HG02571 (cell line): ENCODE measurements around the gene ORC4.
A peak's percentile ranks its signal among the peaks of the same experiment; 100 is the strongest.
"Not testable (repeated sequence)": the region's sequence is repeated elsewhere in the genome, so short reads cannot be mapped to it uniquely, and the experiment has no call there.

ENCODE experiments used
- ATAC-seq: cut with Tn5 transposase; IDR thresholded peaks from one replicate; pipeline ENCODE4 v1.9.1; 2021; ENCODE audit warnings: mild to moderate bottlenecking, moderate library complexity; ENCODE audit not compliant: unreplicated experiment

ORC4 gene

DNA sequence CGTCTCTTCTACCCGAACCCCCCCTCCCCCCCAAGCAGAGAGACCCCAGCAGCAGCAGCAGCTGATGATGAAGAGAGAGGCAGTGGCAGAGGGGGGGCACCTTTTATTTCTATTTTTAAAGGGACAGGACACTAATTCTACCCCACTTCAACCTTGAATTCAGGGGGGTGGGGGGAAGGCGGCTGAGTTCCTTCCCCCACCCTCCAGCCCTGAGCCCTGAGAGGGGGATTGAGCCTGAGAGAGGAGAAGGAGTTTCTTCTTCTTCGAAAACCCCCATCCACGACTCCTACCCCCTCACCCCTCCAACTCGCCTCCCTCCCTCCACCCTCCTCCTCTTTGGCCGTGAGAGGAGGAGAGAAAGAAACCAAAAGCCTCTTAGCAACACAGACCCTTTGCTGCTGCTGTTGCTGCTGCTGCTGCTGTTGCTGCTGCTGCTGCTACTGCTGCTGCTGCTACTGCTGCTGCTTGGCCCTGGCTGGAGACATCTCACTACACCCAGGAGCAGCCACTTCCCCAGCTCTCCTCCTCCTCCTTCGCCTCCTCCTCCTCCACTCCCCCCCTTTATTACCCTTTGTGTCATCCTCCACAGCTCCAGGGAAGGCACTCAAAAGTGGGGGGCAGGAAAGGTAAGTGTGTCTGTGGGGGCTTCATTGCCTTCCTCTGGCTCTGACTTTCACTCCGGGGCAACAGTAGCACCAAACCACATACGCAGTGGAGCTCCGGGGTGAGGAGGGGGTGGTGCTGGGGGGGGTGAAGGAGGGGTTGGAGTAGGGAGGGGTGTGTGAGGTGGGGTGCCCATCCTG, 723 bp upstream of the ORC4 start, which contains the start of gene MBD5:
Gene MBD5, plus strand, starts transcription at position 33 of the 803 bp plus-strand sequence.
- peak; percentile 38 for ATAC-seq

- ATAC-seq = no peak
These were observed 5.9 kb downstream of the ORC4 start for GRCh38 chr2:148014616-148015015.

GRCh38 chr2:148013876-148014275, 6.7 kb downstream of the ORC4 start:
- no peak for ATAC-seq

DNA sequence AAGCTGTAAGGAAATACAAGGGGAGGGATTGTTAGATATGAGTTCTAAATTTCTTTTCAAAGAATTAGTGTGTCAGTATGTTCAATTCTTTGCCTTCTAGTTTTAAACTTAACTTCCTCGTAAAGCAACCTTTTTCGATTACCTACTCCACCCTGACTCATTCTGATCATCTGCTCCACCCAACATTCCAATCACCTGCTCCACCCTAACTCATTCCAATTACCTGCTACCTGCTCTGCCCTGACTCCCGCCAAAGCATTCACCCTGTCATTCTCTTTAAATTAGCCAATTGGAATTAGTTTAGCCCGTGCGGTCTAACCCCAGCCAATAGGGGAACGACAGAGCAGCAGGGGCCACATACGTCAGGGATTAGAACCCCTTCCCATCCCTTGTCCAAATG, 12.1 kb downstream of the ORC4 start:
- not testable (repeated sequence) for ATAC-seq

- ATAC-seq = no peak
These were observed 13.2 kb downstream of the ORC4 start for GRCh38 chr2:148007219-148007900.

DNA sequence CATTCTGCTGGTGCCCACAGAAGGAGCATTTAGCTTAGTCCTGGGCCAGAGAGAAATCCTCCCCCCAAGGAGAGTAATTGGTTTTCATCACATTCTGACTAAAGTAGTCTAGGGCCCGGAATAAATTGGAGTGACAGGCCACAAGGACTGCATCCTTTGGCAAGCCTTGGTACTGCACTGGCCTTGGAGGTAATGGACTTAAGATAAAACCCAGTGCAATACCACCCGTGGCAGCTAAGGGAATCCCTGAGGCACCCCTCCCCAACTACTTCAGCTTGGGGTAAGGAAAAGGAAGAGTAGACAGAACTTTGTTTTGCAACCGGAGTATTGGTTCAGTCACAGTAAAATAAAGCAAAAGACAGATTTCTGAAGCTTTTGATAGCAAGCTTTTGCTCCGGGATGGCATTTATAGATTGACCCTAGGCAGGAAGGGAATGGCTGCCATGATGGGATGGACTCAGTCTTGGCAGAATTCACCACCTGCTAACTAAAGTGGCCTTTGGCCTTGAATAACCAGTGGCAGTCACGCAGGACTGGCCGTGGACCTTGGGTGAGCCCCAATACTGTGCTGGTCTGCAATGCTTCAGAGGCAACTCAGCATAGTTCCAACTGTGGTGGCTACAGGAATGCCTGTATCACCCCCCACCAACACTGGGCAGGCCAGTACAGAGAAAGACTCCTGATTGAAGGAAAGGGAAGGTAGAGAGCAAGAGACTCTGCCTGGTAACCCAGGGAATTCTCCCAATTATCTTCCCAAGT, 14.1 kb downstream of the ORC4 start:
- no peak for ATAC-seq

DNA sequence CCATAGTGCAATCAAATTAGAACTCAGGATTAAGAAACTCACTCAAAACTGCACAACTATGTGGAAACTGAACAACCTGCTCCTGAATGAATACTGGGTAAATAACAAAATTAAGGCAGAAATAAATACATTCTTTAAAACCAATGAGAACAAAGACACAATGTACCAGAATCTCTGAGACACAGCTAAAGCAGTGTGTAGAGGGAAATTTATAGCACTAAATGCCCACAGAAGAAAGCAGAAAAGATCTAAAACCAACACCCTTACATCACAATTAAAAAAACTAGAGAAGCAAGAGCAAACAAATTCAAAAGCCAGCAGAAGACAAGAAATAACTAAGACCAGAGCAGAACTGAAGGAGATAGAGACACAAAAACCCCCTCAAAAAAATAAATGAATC, 18.1 kb downstream of the ORC4 start:
- not testable (repeated sequence) for ATAC-seq

DNA sequence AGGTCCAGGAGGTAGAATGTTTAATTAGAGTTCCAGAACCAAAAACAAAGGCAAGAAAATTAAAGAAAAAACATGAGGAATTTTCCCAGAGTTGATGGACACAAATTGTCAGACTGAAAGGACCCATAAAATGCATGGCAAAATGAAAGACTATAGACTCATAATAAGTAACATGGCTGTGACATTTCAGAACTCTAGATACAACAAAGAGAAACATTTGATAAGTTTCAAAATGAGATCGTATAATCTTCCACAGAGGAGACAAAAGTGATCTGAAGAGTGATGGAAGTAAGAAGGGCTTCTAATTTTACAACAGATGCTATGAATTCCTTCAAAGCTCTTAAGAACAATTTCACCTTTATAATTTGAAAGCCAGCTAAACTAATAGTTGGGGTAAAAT, 20.4 kb downstream of the ORC4 start:
- ATAC-seq = no peak

GRCh38 chr2:147999126-147999525, 21.4 kb downstream of the ORC4 start:
- ATAC-seq = no peak

- no peak for ATAC-seq
These were observed 22.3 kb downstream of the ORC4 start for GRCh38 chr2:147998203-147998602.

- ATAC-seq = no peak
These were observed 23.7 kb downstream of the ORC4 start for GRCh38 chr2:147996828-147997227.

- ATAC-seq = not testable (repeated sequence)
These were observed 25.6 kb downstream of the ORC4 start for GRCh38 chr2:147994965-147995364.

- no peak for ATAC-seq
These were observed 30.6 kb downstream of the ORC4 start for GRCh38 chr2:147989809-147990403.

GRCh38 chr2:147989102-147989501, 31.4 kb downstream of the ORC4 start:
- no peak for ATAC-seq

DNA sequence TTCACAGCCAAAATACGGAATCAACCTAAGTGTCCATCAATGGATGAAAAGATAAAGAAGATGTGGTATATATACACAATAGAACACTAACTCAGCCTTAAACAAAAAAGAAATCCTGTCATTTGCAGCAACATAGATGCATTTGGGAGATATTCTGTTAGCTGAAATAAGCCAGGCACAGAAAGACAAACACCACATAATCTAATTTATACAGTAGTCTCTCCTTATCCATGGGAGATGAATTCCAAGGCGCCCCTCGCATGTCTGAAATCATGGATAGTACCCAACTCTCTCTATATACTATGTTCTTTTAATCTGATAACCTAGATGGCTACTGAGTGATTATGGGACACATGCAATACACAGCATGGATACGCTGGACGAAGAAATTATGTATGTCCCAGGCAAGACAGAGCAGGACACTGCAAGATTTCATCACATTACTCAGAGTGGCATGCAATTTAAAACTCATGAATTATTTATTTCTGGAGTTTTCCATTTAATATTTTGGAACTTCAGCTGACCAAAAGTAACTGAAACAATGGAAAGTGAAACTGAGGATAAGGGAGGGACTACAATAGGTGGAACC, 39.5 kb downstream of the ORC4 start:
- no peak for ATAC-seq

- no peak for ATAC-seq
These were observed 42.9 kb downstream of the ORC4 start for GRCh38 chr2:147977679-147978078.

DNA sequence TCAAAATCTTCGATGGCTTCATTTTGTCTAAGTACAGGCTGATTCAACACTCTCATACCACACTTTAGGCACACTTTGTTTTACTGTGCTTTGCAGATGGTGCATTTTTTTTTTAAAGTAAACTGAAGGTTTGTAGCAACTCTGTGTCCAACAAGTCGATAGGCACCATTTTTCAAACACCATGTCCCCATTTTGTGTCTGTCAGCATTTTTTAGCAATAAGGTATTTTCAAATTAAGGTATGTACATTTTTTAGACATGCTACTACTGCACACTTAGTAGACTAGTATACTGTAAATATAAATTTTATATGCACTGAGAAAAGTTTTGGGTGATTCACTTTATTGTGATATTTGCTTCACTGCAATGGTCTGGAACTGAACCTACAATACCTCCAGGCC, 44.4 kb downstream of the ORC4 start:
- no peak for ATAC-seq

DNA sequence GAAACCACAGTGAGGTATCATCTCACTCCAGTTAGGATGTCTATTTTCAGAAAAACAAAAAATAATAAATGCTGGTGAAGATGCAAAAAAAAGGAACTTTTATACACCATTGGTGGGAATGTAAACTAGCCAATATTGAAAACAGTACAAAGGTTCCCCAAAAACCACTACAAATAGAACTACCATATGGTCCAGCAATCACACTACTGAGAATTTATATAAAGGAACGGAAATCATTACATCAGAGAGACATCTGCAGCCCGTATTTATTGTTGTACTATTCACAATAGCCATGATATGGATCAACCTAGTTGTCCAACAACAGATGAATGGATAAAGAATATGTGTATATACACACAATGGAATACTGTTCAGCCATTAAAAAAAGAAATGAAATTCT, 52.0 kb downstream of the ORC4 start:
- no peak for ATAC-seq

DNA sequence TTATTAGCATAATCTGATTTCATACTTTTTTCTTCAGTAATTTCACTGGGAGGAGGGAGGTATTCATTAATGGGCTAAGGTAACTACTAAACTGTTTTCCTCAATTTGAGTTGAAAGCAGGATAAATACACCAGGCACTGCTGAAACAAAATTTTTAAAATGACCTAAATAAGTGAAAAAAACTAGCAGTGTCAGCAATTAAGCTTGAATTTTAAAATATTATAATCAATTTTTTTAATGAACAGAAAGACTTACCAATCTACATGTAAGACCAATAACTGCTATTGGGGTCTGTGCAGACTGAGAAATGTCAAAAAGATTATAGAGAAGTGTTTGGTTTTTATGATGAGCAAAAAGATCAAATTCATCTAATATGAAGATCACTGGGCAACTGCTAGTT, 68.4 kb downstream of the ORC4 start:
- no peak for ATAC-seq

GRCh38 chr2:147945660-147946059, 74.9 kb downstream of the ORC4 start:
- no peak for ATAC-seq

GRCh38 chr2:147939313-147939712, 81.2 kb downstream of the ORC4 start:
- no peak for ATAC-seq
